MG63 (cell line): ENCODE data around the gene ACOT11. TPM values are rescaled to one million over a fixed set of nuclear protein-coding genes. Genes with fewer than 3 reads are reported as not detected.
"Not testable (repeated sequence)": the region's sequence is repeated elsewhere in the genome, so short reads cannot be mapped to it uniquely, and the experiment has no call there.

ENCODE experiments used
- DNase-seq: peaks from one replicate; pipeline ENCODE4 v3.0.0-alpha.2; 2020
- H3K27me3 ChIP-seq: fragments of 250-450 bp; sonication (Bioruptor Pico); 2 replicates; pipeline ENCODE4 v1.5.1; 2020; ENCODE audit warnings: mild to moderate bottlenecking, moderate library complexity
- H3K36me3 ChIP-seq: fragments of 250-450 bp; sonication (Bioruptor Pico); 2 replicates; pipeline ENCODE4 v1.5.1; 2020; ENCODE audit warnings: mild to moderate bottlenecking, moderate library complexity
- H3K4me3 ChIP-seq: fragments of 250-450 bp; sonication (Bioruptor Pico); 2 replicates; pipeline ENCODE4 v1.5.1; 2020; ENCODE audit warnings: mild to moderate bottlenecking, moderate library complexity
- H3K9me3 ChIP-seq: fragments of 250-450 bp; sonication (Bioruptor Pico); 2 replicates; pipeline ENCODE4 v1.5.1; 2020; ENCODE audit warnings: mild to moderate bottlenecking, moderate library complexity
- total RNA-seq: library from RNA; depleted of rRNA; stranded (reverse); fragments of >200 nt; shearing (Covaris generic); gene quantifications from 2 replicates; pipeline ENCODE4 v1.2.3, GENCODE V29; 2014; ENCODE audit warnings: low replicate concordance; rRNA removed

ACOT11 gene
- total RNA-seq: 1.4 and 2.5 TPM in 2 replicates

DNA sequence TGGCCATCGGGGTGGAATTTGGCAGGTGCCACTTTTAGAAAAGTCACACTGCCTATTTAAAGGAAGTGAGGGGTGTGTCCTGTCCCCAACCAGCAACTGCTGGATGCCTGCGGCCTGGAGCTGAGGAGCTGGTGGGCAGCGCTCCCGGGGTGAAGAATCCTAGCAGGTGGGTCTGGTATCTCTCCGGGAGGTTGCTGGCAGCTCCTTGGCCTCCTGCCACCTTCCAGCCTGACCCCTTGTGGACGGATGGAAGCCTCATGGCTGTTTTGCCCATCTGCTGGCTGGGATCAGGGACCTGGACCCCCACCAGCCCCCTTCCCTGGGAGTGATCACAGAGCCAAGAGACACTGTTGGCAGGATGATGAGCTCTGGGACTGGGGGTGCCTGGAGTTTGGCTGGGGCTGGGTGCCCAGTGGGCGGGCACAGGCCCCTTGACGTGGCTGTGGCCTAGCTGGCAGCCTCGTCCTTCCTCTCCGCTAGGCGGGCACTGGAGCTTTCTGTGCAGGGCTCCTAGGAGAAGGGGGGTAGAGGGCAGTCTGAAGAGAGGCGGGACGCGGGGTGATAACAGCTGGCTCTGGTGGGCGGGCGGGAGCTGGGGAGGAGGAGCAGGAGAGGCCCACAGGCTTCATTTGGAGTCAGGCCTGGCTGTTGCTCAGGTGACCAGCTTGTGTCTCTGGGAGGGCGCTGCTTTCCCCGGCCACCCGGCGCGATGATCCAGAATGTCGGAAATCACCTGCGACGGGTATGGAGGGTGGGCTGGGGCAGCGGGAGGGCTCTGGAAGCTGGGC is at the start of gene ACOT11:
Gene ACOT11, plus strand, starts transcription at position 628 of the 788 bp plus-strand sequence. Its CDS starts 82 bp downstream, at position 710.
- Histone ChIP-seq H3K9me3 (no peaks in the 10 kb centered on the region), H3K4me3 (no peak within 1 kb of the TSS), H3K36me3 (no peaks in the 10 kb centered on the region), H3K27me3 (no peaks in the 10 kb centered on the region)
- DNase-seq: peak; percentile 60

DNA sequence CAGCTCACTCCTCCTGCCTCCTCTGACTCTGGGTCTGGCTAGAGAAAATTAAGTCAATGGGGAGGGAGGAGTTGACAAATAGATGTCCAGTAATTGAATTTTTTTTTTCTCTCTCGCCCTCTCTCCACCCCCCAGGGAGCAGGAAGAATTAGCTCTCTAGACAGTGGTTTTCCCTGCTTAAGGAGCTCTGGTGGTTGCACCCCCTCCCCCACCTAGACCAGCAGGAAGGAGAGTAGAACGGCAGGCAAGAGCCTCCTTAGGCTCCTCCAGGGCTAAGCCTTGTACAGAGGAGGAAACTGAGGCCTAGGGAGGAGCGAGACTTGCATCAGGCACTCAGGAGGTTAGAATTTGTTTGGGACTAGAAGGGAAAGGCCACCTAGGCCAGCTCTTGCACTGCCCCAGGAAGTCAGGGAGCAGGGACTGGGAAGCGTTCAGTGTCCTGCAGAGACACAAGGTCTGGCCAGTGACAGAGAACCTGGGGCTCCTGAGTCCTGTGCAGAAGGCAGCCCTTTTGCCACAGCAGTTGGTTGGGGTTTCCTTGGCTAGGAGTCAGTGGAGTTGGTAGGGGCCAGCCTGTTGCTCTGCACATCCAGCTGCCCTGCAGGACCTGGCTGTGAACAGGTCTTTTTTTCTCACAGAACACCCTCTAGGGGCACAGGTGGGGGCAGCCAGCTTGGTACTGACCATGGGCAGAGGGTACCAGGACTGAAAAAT is 49.5 kb upstream of the ACOT11 start:
- Histone ChIP-seq H3K27me3 (no peaks in the 10 kb centered on the region), H3K9me3 (no peaks in the 10 kb centered on the region), H3K36me3 (no peaks in the 10 kb centered on the region), H3K4me3 (no peak overlapping the region)
- no peak for DNase-seq

DNA sequence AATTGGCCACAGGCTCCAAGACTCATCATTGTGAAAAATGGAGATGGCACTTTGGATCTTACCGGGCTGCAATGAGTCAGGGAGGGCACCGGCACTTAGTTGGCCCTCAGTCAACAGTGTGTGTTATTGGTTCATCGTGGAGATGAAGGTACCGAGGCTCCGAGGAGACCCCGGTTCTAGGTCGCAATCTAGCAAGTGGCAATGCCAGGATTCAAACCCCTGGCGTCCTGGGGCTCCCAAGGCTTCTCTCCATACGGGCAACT is 49.0 kb upstream of the ACOT11 start:
- no peak for DNase-seq
- Histone ChIP-seq H3K9me3 (no peaks in the 10 kb centered on the region), H3K27me3 (no peaks in the 10 kb centered on the region), H3K4me3 (no peak overlapping the region), H3K36me3 (no peaks in the 10 kb centered on the region)

DNA sequence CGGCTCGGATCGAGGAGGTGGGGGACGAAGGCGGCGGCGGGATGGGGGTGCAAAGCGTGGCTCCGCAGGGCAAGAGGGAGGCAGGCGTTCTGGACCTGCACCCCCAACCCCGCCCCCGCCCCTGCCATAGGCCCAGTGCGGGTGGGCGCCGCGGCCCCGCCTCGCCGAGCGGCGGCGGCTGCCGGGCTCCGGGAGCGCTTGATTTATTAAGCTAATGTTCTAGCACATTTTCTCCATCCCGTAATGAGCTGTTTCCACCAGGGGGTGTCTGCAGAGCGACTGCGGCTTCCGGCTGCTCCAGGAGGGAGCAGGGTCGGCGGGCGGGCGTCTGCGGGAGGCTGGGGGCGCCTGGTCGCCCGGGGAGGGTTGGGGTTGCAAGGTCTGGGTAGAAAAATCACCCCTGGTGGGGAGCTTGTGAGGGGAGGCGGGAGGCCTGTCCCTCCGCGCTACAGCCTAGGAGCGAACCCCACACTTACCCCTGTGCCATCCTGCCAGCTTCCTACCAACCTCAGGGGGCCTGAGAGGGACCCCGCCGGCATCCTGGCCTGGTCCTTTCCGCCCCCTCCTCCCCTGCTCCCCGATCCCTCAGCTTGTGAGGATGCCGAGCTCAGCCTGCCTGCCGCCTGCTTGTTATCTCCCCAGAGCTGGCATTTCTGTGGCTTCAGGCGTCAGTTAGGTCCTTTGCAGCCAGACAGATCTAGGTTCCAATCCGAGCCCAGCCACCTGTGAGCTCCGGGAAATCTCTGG is 48.5 kb upstream of the ACOT11 start:
- no peak overlapping the region for H3K4me3 ChIP-seq
- peak; percentile 26 for DNase-seq
- no peaks in the 10 kb centered on the region for H3K27me3 ChIP-seq
- H3K36me3 ChIP-seq: no peaks in the 10 kb centered on the region
- H3K9me3 ChIP-seq: no peaks in the 10 kb centered on the region

DNA sequence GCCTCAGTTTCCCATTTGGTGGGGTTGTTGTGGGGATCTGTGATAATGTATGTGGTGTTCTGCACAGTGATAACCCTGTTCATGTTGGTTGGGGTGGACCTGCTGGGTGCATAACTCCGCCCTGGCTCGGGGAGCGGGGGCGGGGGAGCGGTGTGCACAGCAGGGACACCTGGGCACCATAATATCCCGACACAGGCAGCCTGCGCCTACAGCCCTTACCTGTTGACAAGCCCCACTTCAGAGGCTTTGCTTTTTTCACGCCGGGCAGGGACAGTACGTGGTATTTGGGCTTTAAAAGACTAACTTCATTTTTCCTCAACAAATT is 48.0 kb upstream of the ACOT11 start:
- DNase-seq: no peak
- no peaks in the 10 kb centered on the region for H3K36me3 ChIP-seq
- H3K27me3 ChIP-seq: no peaks in the 10 kb centered on the region
- no peak overlapping the region for H3K4me3 ChIP-seq
- H3K9me3 ChIP-seq: no peaks in the 10 kb centered on the region

DNA sequence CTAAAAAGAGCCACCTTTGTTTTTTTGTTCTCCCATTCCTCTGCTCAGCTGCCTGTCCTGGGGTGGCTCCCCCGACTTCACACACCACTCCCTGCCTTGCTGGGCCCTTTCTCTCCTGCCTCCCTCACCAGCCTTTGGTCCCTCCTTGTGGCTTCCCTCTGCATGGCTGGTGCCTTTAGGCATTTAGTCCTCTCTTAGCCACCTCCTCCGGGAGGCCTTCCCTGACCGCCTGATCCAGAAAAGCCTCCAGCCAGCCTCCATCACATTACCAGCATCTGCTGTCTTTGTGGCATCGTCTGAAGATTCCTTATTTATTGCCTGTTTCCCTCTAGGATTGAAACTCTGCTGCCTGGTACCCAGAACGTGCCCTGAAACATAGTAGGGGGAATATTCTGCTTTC is 46.2 kb upstream of the ACOT11 start:
- no peak for DNase-seq
- Histone ChIP-seq H3K9me3 (no peaks in the 10 kb centered on the region), H3K4me3 (no peak overlapping the region), H3K36me3 (no peaks in the 10 kb centered on the region), H3K27me3 (no peaks in the 10 kb centered on the region)

DNA sequence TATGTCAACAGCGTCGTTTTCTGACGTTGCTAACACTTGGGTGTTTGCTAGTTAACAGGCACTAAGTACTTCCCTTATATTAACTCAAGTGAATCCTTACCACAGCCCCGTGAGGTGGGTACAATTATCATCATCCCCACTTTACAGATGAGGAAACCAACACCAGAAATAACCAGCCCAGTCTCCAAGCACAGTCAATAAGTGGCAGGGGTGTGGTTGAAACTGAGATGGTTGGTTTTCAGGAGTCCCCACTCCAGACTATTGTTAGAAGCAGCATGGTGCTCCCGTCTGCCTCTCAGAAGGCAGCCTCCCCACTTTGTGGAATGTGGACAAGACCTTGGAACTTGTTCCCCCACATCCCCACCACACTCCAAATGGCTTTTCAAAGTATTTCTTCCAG is 45.7 kb upstream of the ACOT11 start:
- no peaks in the 10 kb centered on the region for H3K9me3 ChIP-seq
- no peak for DNase-seq
- H3K4me3 ChIP-seq: no peak overlapping the region
- no peaks in the 10 kb centered on the region for H3K27me3 ChIP-seq
- H3K36me3 ChIP-seq: no peaks in the 10 kb centered on the region

DNA sequence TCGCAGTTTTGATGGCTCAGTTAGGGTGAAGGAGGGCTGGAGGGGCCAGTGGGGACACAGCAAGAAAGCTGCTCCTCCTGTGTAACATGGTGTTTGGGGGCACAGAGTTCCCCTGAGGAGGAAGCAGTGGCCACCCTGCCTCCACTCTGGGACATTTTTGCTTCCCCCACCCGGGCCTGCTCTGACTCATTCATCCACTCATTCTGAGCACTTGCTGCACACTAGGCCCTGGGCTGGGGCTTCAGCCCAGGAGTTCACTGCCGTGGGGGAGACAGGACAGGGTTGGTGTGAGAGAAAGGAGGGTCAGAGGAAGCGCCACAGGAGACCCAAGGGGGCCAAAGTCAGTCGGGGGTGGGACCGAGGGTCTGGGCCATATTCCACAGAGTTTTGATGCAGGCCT is 41.4 kb upstream of the ACOT11 start:
- DNase-seq: peak; percentile 24
- Histone ChIP-seq H3K4me3 (no peak overlapping the region), H3K36me3 (no peaks in the 10 kb centered on the region), H3K27me3 (no peaks in the 10 kb centered on the region), H3K9me3 (no peaks in the 10 kb centered on the region)

DNA sequence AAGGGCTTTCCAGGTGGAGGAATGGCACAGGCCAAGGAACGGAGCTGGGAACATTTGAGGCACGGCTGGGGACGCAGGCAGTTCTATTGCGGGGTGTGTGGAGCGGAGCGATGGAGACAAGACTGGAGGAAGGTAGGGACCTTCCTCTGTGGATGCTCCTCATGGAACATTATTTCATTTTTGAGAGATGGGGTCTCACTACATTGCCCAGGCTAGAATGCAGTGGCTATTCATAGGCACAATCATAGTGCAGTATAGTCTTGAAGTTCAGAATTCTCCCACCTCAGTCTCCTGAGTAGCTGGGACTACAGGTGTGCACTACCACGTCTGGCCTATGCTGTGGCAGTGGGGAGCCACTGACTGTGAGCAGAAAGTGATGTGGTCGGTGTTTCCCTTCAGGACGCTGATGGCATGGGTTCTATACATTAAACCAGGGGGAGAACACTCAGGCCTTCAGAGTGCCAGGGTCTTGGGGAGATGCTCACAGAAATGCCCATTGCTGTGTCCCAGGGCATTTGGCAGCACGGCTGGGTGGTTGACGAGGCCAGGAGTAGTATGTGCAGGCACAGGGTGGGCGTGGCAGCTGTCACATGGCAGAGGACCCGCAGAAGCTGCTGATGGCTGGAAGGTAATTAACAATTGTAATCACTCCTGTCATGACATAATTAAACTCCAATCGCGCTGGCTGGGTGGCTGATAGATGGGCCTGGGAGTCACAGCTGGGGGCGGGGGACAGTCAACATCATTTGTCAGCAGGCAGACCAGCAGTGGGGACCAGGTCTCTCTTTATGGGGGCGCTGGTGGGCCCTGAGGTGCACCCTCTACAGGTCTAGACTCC is 40.8 kb upstream of the ACOT11 start:
- Histone ChIP-seq H3K4me3 (no peak overlapping the region), H3K36me3 (no peaks in the 10 kb centered on the region), H3K9me3 (no peaks in the 10 kb centered on the region), H3K27me3 (no peaks in the 10 kb centered on the region)
- DNase-seq: no peak

DNA sequence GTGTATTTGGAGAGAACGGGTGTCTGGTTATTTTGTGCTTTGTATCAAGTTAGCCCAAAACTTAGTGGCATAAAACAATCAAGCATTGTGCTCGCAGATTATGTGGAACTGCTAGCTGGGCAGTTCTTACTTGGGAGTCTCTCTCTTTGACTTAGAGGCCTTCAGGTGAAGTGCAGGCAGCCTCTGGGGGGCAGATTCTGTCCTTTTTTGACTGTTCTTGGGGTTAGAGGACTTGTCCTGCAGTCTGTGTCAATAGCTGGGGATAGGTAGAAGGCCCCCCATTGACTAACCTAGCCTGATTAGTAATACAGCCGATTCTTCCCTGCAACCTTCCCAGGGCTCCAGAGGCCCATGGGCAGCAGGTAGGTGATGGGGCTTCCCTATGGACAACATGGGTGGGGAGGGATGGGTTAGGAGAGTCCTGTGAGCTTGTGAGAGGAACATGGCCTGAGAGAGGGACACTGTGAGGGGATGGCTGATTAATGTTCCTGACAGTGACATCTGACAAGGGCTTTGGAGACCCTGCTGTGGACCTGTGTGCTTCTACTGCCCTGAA is 37.2 kb upstream of the ACOT11 start:
- Histone ChIP-seq H3K36me3 (no peaks in the 10 kb centered on the region), H3K9me3 (no peaks in the 10 kb centered on the region), H3K4me3 (no peak overlapping the region), H3K27me3 (no peaks in the 10 kb centered on the region)
- no peak for DNase-seq

DNA sequence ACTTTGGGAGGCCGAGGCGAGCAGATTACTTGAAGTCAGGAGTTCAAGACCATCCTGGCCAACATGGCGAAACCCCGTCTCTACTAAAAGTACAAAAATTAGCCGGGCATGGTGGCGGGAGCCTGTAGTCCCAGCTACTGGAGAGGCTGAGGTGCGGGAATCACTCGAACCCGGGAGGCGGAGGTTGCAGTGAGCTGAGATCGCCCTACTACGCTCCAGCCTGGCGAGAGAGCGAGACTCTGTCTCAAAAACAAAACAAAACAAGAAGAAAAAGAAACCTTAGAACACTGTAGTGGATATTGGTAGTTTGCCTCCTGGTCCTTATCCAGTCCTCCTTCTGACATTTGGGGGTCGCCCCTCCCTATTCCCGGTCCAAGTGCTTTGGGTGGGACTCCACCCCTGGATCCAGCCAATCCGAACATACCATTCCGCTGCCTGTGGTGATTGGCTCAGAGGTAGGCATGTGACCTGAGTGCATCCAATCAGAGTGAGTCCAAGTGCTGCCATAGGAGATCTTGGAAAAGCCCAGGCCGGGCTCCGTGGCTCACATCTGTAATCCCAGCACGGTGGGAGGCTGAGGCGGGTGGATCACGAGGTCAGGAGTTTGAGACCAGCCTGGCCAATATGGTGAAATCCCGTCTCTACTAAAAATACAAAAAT is 34.0 kb upstream of the ACOT11 start:
- not testable (repeated sequence) for H3K4me3 ChIP-seq, H3K36me3 ChIP-seq, H3K9me3 ChIP-seq, H3K27me3 ChIP-seq, DNase-seq

DNA sequence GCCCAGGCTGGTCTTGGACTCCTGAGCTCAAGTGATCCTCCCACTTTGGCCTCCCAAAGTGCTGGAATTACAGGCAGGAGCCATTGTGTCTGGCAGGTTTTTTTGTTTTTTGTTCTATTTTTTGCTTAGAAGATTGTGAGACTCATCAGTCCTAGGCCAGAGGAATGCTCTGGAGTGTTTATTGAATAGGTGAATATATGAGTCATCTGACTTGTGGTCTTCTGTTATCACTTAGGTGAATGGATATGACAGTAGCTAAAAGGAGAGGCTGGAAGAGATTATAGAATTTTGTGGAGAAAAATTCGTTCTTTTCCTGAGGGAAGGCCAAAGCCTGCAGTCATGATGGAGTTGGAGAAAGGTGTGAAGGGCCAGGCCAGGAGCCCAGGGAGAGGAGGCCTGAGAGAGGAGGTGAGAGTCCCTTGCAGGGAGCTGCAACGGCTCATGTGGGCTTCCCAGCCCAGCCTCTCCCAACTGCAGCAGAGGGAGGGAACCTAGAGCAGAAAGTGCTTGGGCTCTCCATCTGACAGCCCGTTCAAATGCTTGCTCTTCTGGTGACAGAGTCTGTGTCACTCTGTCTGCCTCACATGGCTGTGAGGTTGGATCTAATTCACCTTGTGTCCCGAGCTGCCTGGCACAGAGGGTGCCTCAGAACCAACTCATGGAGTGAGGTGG is 31.6 kb upstream of the ACOT11 start:
- H3K4me3 ChIP-seq: no peak overlapping the region
- H3K36me3 ChIP-seq: no peaks in the 10 kb centered on the region
- no peak for DNase-seq
- H3K9me3 ChIP-seq: no peaks in the 10 kb centered on the region
- no peaks in the 10 kb centered on the region for H3K27me3 ChIP-seq

DNA sequence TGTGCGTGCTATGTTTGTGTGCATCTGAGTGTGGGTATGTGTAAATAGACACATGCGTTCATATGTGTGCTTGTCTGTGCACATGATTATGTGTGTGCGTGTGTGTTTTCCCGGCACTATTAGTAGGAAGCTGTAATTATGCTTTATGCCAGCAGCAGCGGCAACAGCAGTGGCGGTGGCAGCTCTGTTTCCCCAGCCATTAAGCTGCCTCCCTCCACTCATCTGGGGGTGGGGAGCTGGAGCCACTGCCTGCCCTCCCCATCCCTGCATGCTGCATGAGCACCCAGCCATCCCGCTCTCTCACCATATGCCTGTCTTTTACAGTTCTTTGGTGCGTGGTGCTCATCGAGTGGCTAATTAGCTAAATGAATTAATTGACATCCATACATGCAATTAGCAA is 30.5 kb upstream of the ACOT11 start:
- DNase-seq: no peak

DNA sequence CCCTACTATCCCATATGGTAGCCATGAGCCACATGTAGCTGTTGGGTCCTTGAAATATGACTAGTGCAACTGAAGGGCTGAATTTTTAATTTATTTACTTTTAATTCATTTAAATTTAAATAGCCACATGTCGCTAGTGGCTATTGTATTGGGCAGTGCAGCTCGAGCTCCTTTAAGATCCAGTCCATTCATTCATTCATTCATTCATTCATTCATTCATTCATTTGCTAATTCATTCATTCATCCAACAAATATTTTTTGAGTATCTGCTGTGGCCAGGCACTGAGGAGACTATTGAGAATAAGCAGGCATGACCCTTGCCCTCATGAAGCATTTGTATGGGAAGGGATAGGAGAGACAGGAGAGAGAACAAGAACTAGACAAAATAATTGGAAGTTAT is 29.5 kb upstream of the ACOT11 start:
- H3K36me3 ChIP-seq: no peaks in the 10 kb centered on the region
- H3K9me3 ChIP-seq: no peaks in the 10 kb centered on the region
- no peak for DNase-seq
- no peaks in the 10 kb centered on the region for H3K27me3 ChIP-seq
- no peak overlapping the region for H3K4me3 ChIP-seq

More for the DNA sequence above, 30.5 kb upstream of the ACOT11 start:
- Histone ChIP-seq H3K9me3 (no peaks in the 10 kb centered on the region), H3K36me3 (no peaks in the 10 kb centered on the region), H3K4me3 (no peak overlapping the region), H3K27me3 (no peaks in the 10 kb centered on the region)

DNA sequence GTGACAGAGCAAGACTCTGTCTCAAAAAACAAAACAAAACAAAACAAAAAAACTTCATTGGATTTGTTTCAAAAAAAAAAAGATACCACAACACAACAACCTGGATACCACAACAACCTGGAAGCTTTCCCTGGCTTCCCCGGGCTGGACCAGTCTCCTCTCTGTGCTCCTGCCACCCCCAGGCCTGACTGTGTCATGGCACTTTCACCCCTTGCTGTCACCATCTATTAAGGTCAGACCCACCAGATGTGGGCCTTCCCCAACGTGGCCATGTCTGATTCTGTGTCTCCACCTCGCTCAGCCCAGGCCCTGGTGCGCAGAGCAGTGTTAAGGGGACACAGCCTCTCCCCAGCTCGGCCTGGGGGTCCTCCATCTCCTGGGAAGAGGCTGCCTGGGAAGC is 28.3 kb upstream of the ACOT11 start:
- Histone ChIP-seq H3K9me3 (no peaks in the 10 kb centered on the region), H3K4me3 (no peak overlapping the region)
- peak; percentile 18 for DNase-seq

More for the DNA sequence above, 28.3 kb upstream of the ACOT11 start:
- Histone ChIP-seq H3K36me3 (no peaks in the 10 kb centered on the region), H3K27me3 (no peaks in the 10 kb centered on the region)
